Fibroblast of skin of abdomen (primary cell): Measurements from ENCODE around the gene RPS16.

Experiments
- DNase-seq: peaks from one replicate; pipeline ENCODE4 v3.0.0-alpha.2; 2013

Gene RPS16

DNA sequence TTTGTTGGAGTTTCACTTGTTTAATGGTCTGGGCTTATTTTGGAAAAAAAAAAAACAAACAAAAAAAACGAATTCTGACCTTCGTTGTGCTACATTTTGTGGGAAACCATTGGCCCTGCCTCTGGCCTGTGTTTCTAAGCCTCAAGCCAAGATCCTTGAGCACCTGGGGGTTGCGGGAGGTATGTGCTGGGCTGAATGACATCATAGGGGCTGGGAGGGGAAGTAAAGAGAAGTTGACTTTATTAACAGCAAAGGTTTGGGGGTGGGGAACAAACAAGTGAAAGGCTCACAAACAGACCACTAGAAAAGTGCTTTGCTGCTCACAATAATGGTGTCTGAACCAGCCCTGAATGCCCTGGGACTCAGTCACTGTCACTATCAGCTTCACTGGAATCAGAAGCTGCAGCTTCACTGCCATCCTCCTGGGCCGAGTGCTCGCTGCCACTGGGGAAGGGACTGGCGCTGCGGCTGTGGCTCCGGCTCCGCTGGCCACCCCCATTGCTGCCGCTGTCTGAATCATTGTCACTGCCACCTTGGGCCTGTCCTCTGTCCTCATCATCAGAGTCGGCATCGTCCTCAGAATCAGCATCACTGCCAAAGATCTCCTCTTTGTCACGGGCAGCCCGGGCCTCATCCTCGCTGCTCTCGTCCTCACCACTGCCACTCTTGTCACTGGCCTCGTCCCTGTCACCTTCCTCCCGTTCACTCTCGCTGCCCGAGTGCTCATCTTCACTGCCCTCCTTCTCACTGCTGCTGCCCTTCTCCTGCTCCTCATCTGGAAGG, 49.9 kb downstream of the RPS16 start:
- no peak for DNase-seq

DNA sequence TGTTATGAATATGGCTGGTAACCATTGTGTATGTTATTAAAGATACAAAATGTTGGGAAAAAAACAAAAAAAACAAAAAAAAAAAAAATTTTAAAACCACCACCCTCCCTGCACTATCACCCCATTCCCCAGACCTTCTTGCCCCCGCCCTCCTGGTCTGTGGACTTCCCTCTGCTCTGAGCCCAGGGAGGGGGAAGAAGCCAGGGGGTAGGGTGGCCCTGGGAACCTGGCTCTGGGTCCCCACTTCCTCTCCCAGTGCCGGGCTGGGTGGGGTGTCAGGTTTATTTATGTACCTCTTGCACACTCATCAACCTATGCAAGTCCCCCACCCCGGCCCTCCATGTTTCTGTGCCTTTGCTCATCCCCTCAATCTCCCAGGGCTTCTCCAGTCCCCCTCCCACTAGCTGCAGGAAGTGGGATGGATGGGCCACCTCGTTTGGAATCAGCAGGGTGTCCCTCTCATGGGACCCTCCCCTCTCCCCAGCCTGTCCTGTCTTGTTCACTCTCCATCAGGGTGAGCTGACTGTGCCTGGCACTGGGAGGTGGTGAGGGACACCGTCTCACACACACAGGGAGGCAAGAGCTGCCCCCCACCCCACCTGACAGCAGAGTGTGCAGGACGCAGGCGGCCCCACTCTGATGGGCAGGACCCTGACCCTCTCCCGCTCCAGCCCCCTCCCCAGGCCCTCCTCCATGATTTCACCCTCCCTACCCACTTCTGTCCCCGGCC, 50.7 kb downstream of the RPS16 start:
- no peak for DNase-seq
